Thyroid gland (tissue), 4 donors: ENCODE data around the gene ABCG1. TPM values are rescaled to one million over a fixed set of nuclear protein-coding genes. Genes with fewer than 3 reads are reported as not detected.

ENCODE experiments used
- DNase-seq, 2 donors: peaks; one replicate each; pipeline ENCODE4 v3.0.0-alpha.2; 2019
- H3K27ac ChIP-seq, 3 donors: fragments of 200-600 bp; sonication (generic); 1 replicate in 2 of 3; 2 replicates in 1 of 3; pipeline ENCODE4 v1.5.1; 2016 to 2019; ENCODE audit warnings: mild to moderate bottlenecking in 1 of 3, moderate library complexity in 1 of 3
- H3K27me3 ChIP-seq: fragments of 200-600 bp; sonication (generic); one replicate; pipeline ENCODE4 v1.5.1; 2019
- H3K36me3 ChIP-seq, 2 donors: fragments of 200-600 bp; sonication (generic); one replicate each; pipeline ENCODE4 v1.5.1; 2016 to 2019
- H3K4me1 ChIP-seq, 2 donors: fragments of 200-600 bp; sonication (generic); one replicate each; pipeline ENCODE4 v1.5.1; 2017 to 2019
- H3K4me3 ChIP-seq, 3 donors: fragments of 200-600 bp; sonication (generic); replicated peaks in 1 of 3; 1 replicate in 2 of 3; 2 replicates in 1 of 3; pipeline ENCODE4 v1.5.1; 2016; ENCODE audit warnings: mild to moderate bottlenecking in 1 of 3
- H3K9me3 ChIP-seq: fragments of 200-600 bp; sonication (generic); one replicate; pipeline ENCODE4 v1.5.1; 2017
- CTCF ChIP-seq, 6 experiments: fragments of 200-600 bp in 3 of 6; fragments of 450-650 bp in 3 of 6; sonication (generic) in 3 of 6; IDR thresholded peaks; one replicate each; pipeline ENCODE4 v1.5.1; 2016 to 2019; ENCODE audit warnings: antibody characterized with exemption in 6 of 6, mild to moderate bottlenecking in 2 of 6, inconsistent platforms in 1 of 6, moderate library complexity in 1 of 6
- POLR2A ChIP-seq, 2 donors: fragments of 450-650 bp; IDR thresholded peaks; one replicate each; pipeline ENCODE4 v1.6.1; 2017; ENCODE audit warnings: antibody characterized with exemption in 2 of 2, mild to moderate bottlenecking in 2 of 2, moderate library complexity in 1 of 2
- WGBS, 2 donors: methylation state at CpG; one replicate each; pipeline ENCODE4 v1.1.5; 2017; 5-methylcytosine and 5-hydroxymethylcytosine counted together
- intact Hi-C: fragments of 100-400 bp; cut with DNase I; formaldehyde crosslinking; loops from one replicate; pipeline ENCODE4 v1.15.1; 2023
- total RNA-seq, 4 donors: library from RNA; depleted of rRNA; stranded (reverse); fragments of >200 nt; gene quantifications; one replicate each; pipeline ENCODE4 v1.2.3, GENCODE V29; 2016

The ABCG1 gene
- total RNA-seq, 4 donors from 2014 or later = 13.8 to 34.1 (median 18.9) TPM

- Histone ChIP-seq H3K36me3 (no peaks in the 10 kb centered on the region), H3K9me3 (no peaks in the 10 kb centered on the region), H3K4me1 (peaks cover 0 to 12% of the 10 kb centered on the region in 2 donors), H3K27me3 (no peaks in the 10 kb centered on the region), H3K4me3 (no peak overlapping the region), H3K27ac (no peak overlapping the region)
- no peak for TF ChIP-seq CTCF (IDR thresholded peaks at IDR 0.05)
- TF ChIP-seq POLR2A (IDR thresholded peaks at IDR 0.05) = no peak
- intact Hi-C loops = no loop called here
- no peak for DNase-seq
- WGBS, 2 donors = 91 to 95% methylated on average over 12 to 17 of the region's 20 CpGs
Observed at GRCh38 chr21:42279341-42279871, 60.5 kb downstream of the ABCG1 start.

DNA sequence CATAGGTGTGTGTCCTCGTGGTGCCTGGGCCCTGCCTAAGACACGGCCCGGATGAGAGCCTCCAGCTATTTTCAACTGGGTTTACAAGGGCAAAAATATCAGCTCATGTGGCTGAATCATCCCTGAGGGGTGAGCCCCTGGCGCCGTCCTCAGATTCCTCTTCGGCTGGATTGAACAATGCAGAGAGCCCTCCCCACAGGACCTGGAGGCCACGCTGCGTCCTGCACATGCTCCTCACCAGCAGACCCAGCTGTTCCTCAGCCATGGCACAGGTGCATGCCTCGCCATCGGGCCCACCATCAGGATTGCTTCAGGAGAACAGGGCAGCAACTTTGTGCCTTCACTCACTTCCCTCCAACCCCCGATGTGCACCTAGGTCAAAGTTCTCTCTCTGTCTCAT, 60.9 kb downstream of the ABCG1 start:
- no peak for DNase-seq
- Histone ChIP-seq H3K36me3 (no peaks in the 10 kb centered on the region), H3K4me1 (peaks cover 0 to 12% of the 10 kb centered on the region in 2 donors), H3K4me3 (no peak overlapping the region), H3K9me3 (no peaks in the 10 kb centered on the region), H3K27ac (no peak overlapping the region), H3K27me3 (no peaks in the 10 kb centered on the region)
- intact Hi-C loops = no loop called here
- WGBS, 2 donors = 94 to 97% methylated on average over 7 to 11 of the region's 11 CpGs
- TF ChIP-seq CTCF (IDR thresholded peaks at IDR 0.05) (no peak), POLR2A (IDR thresholded peaks at IDR 0.05) (no peak)

DNA sequence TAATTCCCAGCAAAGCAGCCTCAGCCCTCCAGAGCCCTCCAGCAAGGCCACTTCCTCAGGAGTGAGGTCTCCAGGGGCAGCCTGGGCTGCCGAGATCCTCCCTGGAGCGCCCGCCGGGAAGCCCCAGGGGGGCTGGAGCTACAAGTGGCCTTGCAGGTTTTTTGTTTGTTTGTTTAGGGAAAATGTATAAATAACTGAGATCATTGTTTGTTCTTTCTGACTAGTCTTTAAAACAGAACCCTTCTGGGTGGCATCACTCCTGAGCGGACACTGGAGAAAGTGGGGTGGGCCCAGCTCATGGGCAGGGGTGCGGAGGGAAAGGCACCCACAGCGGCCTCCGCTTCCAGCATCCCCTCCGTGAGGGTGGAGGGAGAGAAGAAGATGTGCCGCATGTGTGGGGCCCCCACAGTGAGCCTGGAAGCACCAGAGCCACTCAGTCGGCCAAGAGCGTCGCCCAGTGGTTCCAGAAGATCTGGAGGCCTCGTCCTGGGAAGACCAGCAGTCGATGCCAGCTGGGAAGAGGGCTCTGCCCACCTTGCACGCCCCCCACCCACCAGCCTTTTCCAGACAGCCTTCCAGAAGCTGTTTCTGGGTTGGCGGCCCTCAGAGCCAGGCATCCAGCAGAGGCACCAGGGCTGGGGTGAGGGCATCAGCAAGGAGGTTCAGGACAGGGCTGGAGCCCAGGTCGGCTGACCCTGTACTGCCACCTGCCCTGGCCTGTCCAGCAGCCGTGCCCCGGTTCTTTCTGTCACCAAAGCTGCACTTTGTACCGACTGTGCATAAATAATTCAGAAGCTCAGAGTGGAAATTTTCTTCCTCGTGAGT, 61.6 kb downstream of the ABCG1 start:
- no peaks in the 10 kb centered on the region for H3K27me3 ChIP-seq
- no peak overlapping the region for H3K27ac ChIP-seq
- peaks cover 0 to 8% of the 10 kb centered on the region in 2 donors for H3K4me1 ChIP-seq
- no peak for DNase-seq
- WGBS, 2 donors = 83 to 92% methylated on average over 19 to 22 of the region's 22 CpGs
- TF ChIP-seq POLR2A (IDR thresholded peaks at IDR 0.05) (no peak), CTCF (IDR thresholded peaks at IDR 0.05) (no peak)
- no peaks in the 10 kb centered on the region for H3K36me3 ChIP-seq
- no peak overlapping the region for H3K4me3 ChIP-seq
- intact Hi-C loops = no loop called here
- H3K9me3 ChIP-seq = no peaks in the 10 kb centered on the region

DNA sequence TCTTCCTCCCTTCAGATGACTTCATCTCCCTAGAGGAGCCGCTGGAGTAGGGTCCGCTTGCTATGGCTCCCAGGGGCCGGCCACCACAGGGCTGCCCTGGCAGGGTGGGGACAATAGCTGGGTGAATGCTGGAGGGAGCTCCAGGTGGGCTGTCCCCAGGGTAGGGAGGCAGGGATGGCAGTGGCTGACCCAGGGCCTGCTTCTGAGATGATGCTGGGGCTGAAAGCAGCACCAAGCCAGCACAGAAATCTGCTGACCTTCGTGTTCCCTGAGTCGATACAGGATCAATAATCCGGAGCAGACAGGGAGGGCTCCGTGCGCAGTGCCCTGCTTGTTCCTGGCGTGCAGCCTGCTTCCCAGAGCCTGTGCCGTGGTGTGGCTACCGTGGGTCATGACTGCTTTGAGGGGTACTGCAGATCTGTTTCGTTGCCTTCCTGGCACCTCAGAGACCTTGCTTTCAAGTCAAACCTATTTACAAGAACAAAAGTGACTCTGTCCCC, 62.3 kb downstream of the ABCG1 start:
- DNase-seq = no peak
- peaks cover 0 to 2% of the 10 kb centered on the region in 2 donors for H3K4me1 ChIP-seq
- TF ChIP-seq CTCF (IDR thresholded peaks at IDR 0.05) (no peak), POLR2A (IDR thresholded peaks at IDR 0.05) (no peak)
- H3K27me3 ChIP-seq = no peaks in the 10 kb centered on the region
- no peaks in the 10 kb centered on the region for H3K9me3 ChIP-seq
- H3K27ac ChIP-seq = no peak overlapping the region
- intact Hi-C loops = no loop called here
- 88 to 97% methylated on average over 3 to 11 of the region's 12 CpGs for WGBS, 2 donors
- no peak overlapping the region for H3K4me3 ChIP-seq
- H3K36me3 ChIP-seq = no peaks in the 10 kb centered on the region

- H3K4me1 ChIP-seq = no peaks in the 10 kb centered on the region
- 95 to 99% methylated on average over 10 to 15 of the region's 18 CpGs for WGBS, 2 donors
- no peak for TF ChIP-seq POLR2A (IDR thresholded peaks at IDR 0.05)
- TF ChIP-seq CTCF (IDR thresholded peaks at IDR 0.05) = no peak
- H3K36me3 ChIP-seq = no peaks in the 10 kb centered on the region
- intact Hi-C loops = no loop called here
- H3K4me3 ChIP-seq = no peak overlapping the region
- H3K27ac ChIP-seq = no peak overlapping the region
- DNase-seq = no peak
- H3K9me3 ChIP-seq = no peaks in the 10 kb centered on the region
- H3K27me3 ChIP-seq = no peaks in the 10 kb centered on the region
Observed at GRCh38 chr21:42282021-42282420, 63.1 kb downstream of the ABCG1 start.
